ENCODE results near the gene KCNK13. TPM values are rescaled to one million over a fixed set of nuclear protein-coding genes. Genes with fewer than 3 reads are reported as not detected.
"Not testable (repeated sequence)": the region's sequence is repeated elsewhere in the genome, so short reads cannot be mapped to it uniquely, and the experiment has no call there.

KCNK13 gene
- polyA plus RNA-seq, 3 donors from 2014 or later, result 0.09 TPM; not detected in 2

DNA sequence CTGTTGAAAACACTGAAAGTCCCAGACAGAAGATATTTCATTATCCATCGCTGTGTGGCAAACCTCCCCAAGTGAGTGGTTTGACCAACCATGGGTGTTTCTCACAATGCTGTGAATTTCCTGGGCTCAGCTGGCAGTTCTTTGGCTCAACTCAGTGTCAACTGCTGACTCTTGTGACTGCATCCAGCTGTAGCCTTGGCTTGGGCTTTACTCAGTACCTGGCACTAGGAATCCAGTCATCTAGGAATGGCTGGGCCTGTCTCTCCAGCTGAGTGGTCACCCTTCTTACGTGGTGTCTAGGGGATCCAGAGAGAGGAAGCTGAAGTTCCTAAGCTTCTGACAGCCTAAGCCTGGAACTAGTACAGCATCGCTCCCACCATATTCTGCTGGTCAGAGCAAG is 113.8 kb downstream of the KCNK13 start:
- peaks cover 1 to 10% (median 6%) of the 10 kb centered on the region in 3 donors for H3K27me3 Mint-ChIP-seq (ENCODE audit: low read depth in 3 of 3)
- no peaks in the 10 kb centered on the region for H3K36me3 Mint-ChIP-seq
- no peaks in the 10 kb centered on the region for H3K9me3 Mint-ChIP-seq
- H3K4me1 Mint-ChIP-seq, result no peaks in the 10 kb centered on the region
- no peak for DNase-seq
- H3K4me3 Mint-ChIP-seq, result no peak overlapping the region
- H3K27ac Mint-ChIP-seq, result no peak overlapping the region

DNA sequence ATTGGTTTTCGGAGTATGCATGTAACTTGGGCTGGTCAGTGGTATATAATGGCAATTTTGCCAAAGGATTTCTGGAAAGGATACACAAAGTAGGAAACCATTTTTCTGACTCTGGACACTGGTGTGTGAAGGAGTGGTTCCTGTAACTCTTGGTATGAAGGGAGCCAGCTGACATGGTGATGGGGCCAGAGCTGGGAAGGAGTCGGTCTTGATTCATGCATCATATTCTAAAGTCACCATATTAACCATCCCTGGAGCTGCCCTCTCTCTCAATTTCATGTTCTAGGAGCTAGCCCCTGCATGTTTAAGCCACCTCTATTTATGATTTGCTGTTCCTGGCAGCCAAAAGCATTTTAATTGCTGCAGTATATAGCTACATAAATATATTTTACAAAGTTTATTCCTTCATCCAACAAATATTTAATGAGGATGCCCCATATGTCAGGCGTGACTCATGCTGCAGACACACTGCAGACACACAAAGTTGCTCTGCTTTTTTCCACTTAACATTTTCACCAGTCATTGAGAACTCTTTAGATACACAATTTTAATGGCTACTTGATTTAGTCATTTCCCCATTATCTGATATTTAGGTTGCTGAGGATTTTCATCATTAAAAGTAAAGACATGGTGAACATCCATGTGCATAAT is 115.9 kb downstream of the KCNK13 start:
- DNase-seq, result no peak
- no peak overlapping the region for H3K4me3 Mint-ChIP-seq
- no peaks in the 10 kb centered on the region for H3K4me1 Mint-ChIP-seq
- no peaks in the 10 kb centered on the region for H3K9me3 Mint-ChIP-seq
- H3K27ac Mint-ChIP-seq, result no peak overlapping the region
- no peaks in the 10 kb centered on the region for H3K36me3 Mint-ChIP-seq
- peaks cover 1 to 14% (median 4%) of the 10 kb centered on the region in 3 donors for H3K27me3 Mint-ChIP-seq (ENCODE audit: low read depth in 3 of 3)

DNA sequence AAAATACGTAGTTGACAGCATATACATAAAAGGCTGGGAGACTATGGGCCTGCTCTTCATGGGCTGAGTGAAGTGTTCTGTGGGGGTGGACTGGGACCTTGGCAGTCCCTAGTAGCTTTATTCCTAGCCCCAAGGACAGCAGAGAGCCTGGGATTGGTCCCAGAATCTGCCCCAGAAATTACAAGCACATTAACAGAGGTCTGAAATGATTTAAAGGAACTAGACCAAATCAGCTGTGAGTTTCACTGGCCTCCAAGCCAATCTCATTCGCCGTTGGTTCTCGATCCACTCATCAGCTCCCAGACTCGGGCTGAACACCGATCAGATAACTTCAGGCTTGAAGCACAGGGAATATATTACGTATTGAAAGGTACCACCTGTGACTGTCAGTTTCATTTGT is 117.6 kb downstream of the KCNK13 start:
- H3K27ac Mint-ChIP-seq, result no peak overlapping the region
- no peaks in the 10 kb centered on the region for H3K9me3 Mint-ChIP-seq
- H3K27me3 Mint-ChIP-seq (ENCODE audit: low read depth in 3 of 3), result peaks cover 1 to 11% (median 4%) of the 10 kb centered on the region in 3 donors
- H3K36me3 Mint-ChIP-seq, result no peaks in the 10 kb centered on the region
- no peak overlapping the region for H3K4me3 Mint-ChIP-seq
- no peak for DNase-seq
- no peaks in the 10 kb centered on the region for H3K4me1 Mint-ChIP-seq

DNA sequence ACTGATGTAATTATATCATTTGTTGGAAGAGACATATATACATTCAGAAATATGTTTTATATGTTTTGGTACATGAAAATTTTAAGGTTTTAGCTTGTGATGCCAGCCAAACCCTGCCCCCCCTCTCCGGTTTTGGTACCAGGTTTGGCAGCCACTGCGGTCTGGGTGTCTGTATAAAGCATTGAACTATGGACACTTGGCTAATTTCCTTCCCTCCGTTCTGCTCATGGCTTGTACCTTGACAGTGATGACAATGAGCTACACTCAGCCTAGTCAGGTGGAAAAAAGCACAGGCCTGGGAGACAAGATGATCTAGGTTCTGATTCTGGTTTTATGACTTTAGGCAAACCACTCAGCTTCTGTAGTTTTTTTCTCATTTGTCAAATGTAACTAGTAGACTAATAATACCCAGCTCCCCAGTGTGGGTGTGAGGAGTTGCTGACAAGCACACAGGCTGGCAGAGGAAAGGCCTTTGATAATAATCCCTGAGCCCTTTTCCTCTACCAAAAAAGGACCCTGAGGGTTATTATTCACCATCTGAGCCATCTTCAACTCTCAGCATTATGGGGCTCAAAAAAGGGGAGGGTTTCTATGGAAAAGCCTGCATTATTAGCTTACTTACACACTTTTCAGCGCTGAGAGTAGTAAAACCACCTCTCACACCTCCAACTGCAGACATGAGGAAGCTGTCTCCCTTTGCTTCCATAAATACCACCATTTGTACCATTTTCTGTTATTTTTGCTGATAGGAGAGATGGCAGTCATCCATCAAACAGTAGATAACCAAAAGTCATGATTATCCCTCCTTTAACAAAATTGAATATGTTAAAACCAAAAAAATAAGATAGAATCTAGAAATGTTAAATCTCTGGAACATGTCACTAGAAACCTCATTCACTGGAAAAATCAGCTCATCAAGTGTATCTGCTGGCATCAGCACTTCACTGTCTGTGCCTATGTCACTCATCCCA is 118.3 kb downstream of the KCNK13 start:
- H3K4me1 Mint-ChIP-seq, result no peaks in the 10 kb centered on the region

DNA sequence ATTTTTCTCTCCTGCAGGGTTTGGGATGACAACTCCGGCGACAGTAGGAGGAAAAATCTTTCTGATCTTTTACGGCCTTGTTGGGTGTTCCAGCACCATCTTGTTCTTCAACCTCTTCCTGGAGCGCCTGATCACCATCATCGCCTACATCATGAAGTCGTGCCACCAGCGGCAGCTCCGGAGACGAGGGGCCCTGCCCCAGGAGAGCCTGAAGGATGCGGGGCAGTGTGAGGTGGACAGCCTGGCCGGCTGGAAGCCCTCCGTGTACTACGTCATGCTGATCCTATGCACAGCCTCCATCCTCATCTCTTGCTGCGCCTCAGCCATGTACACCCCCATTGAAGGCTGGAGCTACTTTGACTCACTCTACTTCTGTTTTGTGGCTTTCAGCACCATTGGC is 122.3 kb downstream of the KCNK13 start:
- Mint-ChIP-seq H3K27ac (no peak overlapping the region), H3K4me3 (no peak overlapping the region), H3K9me3 (no peaks in the 10 kb centered on the region), H3K4me1 (no peaks in the 10 kb centered on the region), H3K27me3 (ENCODE audit: low read depth in 3 of 3) (peaks cover 0 to 8% (median 1%) of the 10 kb centered on the region in 3 donors), H3K36me3 (no peaks in the 10 kb centered on the region)
- DNase-seq, result no peak

More for the DNA sequence above, 118.3 kb downstream of the KCNK13 start:
- H3K9me3 Mint-ChIP-seq, result no peaks in the 10 kb centered on the region
- DNase-seq, result no peak
- no peak overlapping the region for H3K4me3 Mint-ChIP-seq
- H3K27me3 Mint-ChIP-seq (ENCODE audit: low read depth in 3 of 3), result peaks cover 1 to 11% (median 4%) of the 10 kb centered on the region in 3 donors
- no peaks in the 10 kb centered on the region for H3K36me3 Mint-ChIP-seq
- H3K27ac Mint-ChIP-seq, result no peak overlapping the region

DNA sequence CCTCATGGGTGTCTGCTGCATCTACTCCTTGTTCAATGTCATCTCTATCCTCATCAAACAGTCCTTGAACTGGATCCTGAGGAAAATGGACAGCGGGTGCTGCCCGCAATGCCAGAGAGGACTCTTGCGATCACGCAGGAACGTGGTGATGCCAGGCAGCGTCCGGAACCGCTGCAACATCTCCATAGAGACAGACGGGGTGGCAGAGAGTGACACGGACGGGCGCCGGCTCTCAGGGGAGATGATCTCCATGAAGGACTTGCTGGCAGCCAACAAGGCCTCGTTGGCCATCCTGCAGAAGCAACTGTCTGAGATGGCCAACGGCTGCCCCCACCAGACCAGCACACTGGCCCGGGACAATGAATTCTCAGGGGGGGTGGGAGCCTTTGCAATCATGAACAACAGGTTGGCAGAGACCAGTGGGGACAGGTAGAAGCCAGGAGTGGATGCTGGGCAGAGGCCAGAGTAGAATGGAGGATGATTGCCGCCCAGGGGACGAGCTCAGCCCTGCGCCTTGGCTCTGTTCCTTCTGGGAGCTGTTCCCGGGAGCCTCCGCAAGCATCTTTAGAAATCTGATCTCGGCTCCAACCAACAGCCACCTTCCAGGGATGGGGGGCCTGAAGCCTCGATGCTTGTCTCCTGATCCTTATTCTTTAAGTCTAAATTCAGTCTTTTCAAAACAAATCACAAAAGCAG is 122.9 kb downstream of the KCNK13 start:
- peaks cover 0 to 8% (median 1%) of the 10 kb centered on the region in 3 donors for H3K27me3 Mint-ChIP-seq (ENCODE audit: low read depth in 3 of 3)
- no peaks in the 10 kb centered on the region for H3K36me3 Mint-ChIP-seq
- no peak overlapping the region for H3K4me3 Mint-ChIP-seq
- H3K27ac Mint-ChIP-seq, result no peak overlapping the region
- no peaks in the 10 kb centered on the region for H3K9me3 Mint-ChIP-seq
- no peaks in the 10 kb centered on the region for H3K4me1 Mint-ChIP-seq
- no peak for DNase-seq

DNA sequence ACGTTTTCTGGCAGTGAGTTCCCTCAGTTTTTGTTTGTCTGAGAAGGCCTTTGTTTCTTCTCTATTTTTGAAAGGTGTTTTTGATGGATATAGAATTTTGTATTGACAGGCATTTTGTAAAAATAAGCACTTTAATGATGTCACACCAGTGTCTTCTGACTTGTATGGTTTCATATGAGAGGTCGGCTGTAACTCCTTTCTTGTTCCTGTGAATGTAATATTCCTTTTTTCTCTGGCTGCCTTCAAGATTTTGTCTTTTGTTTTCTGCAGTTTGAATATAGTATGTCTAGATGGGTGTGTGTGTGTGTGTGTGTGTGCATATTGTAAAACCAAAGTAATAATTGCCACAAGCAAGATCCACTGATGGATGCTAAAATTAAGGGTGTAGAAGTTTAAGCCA is 126.8 kb downstream of the KCNK13 start:
- Mint-ChIP-seq H3K36me3 (no peaks in the 10 kb centered on the region), H3K4me3 (no peak overlapping the region), H3K27ac (no peak overlapping the region), H3K27me3 (ENCODE audit: low read depth in 3 of 3) (peaks cover 1 to 4% (median 3%) of the 10 kb centered on the region in 3 donors), H3K9me3 (no peaks in the 10 kb centered on the region), H3K4me1 (no peaks in the 10 kb centered on the region)
- no peak for DNase-seq

DNA sequence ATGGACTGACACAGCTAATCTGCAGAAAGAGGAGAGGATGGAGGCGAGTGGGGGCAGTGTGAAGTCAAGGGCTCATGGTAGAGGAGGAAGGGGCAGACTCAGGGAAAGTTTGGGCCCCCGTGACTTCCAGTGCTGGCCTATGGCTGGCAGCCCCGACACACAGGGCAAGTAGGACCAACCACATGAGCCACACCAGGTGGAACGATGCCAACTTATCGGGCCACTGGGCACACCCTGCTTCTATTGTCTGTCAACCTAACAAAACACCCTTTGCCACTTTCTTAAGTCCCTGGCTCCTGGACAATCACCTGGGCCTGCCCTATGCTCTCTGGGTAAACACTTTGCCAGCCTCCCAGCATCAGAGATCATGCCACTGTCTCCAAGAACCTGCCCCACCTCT is 129.4 kb downstream of the KCNK13 start:
- no peak for DNase-seq
- no peaks in the 10 kb centered on the region for H3K9me3 Mint-ChIP-seq
- H3K36me3 Mint-ChIP-seq, result no peaks in the 10 kb centered on the region
- H3K4me1 Mint-ChIP-seq, result no peaks in the 10 kb centered on the region
- H3K4me3 Mint-ChIP-seq, result no peak overlapping the region
- H3K27me3 Mint-ChIP-seq (ENCODE audit: low read depth in 3 of 3), result peaks cover 1 to 3% (median 2%) of the 10 kb centered on the region in 3 donors
- H3K27ac Mint-ChIP-seq, result no peak overlapping the region

DNA sequence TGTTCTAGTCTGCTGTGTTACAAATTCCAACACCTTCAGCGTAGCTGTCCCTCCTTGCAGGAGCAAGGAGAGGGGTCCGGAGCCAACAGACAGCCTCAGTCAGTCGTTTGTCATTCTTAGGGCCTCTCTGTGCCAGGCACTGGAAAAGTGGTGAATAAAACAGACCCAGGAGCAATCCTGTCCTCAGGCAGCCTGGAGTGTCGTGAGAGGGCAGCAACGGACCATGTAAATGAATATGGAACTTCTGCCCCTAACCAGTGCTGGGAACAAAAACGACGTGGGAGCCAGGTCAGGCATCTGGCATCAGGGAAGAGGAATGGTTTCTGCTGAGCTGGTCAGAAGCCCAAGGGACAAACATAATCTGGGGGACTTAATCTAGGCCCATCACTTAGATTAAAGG is 129.8 kb downstream of the KCNK13 start:
- Mint-ChIP-seq H3K27ac (no peak overlapping the region), H3K4me1 (no peaks in the 10 kb centered on the region), H3K4me3 (no peak overlapping the region), H3K27me3 (ENCODE audit: low read depth in 3 of 3) (peaks cover 1 to 3% (median 2%) of the 10 kb centered on the region in 3 donors), H3K9me3 (no peaks in the 10 kb centered on the region), H3K36me3 (no peaks in the 10 kb centered on the region)
- no peak for DNase-seq

DNA sequence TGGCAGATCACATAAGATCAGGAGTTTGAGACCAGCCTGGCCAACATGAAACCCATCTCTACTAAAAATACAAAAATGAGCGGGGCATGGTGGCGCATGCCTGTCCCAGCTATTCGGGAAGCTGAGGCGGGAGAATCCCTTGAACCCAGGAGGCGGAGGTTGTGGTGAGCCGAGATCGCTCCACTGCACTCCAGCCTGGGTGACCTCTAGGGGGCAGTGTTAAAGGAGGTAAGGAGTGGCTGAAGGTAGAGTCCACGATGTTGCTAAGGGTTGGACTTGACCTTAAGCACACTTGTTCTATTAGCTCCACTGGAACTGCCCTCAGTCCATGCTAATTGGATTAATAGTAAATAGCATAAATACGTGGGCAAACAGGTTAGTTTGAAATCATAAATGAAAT is 132.1 kb downstream of the KCNK13 start:
- Mint-ChIP-seq H3K4me3 (no peak overlapping the region), H3K27ac (no peak overlapping the region), H3K9me3 (no peaks in the 10 kb centered on the region), H3K27me3 (ENCODE audit: low read depth in 3 of 3) (peaks cover 2 to 6% (median 3%) of the 10 kb centered on the region in 3 donors), H3K4me1 (no peaks in the 10 kb centered on the region), H3K36me3 (no peaks in the 10 kb centered on the region)
- no peak for DNase-seq

DNA sequence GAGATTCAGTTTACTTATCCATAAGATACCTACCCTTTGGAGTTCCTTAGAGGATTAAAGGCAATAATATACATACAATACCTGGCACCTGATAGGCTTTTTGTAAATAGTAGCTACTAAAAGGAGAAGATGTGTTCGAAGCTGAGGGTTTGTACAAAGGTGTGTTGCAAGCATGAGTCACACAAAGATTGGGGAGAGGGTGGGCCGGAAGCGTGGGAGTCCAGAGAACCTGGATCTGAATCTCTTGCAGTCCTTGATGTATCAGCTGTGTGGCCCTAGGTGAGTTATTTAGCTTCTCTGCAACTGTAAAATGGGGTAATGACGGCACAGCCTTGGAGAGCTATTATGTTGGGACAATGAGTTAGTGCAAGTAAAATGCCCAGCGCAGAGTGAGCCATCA is 132.9 kb downstream of the KCNK13 start:
- Mint-ChIP-seq H3K36me3 (no peaks in the 10 kb centered on the region), H3K9me3 (no peaks in the 10 kb centered on the region), H3K27me3 (ENCODE audit: low read depth in 3 of 3) (peaks cover 3 to 6% (median 5%) of the 10 kb centered on the region in 3 donors), H3K4me1 (no peaks in the 10 kb centered on the region), H3K27ac (no peak overlapping the region), H3K4me3 (no peak overlapping the region)
- DNase-seq, result no peak

DNA sequence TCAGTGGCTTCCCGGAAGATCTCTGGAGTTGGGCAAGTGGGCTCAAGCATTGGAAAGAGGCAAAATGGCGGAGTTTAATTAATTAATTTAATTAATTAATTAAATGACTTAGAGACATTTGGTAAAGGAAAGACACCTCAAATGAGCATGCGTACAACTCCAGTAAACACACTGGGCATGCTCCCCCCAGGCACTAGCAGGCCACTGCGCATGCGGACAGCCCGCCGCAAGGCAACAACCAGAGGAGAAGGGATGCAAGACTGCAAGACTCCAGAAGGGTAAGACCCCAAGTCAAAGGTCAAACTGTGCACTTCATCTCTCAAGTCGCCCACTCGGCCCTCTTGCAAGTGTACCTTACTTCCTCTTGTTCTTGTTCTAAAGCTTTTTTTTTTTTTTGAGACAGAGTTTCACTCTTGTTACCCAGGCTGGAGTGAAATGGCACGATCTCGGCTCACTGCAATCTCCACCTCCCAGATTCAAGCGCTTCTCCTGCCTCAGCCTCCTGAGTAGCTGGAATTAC is 136.8 kb downstream of the KCNK13 start:
- no peaks in the 10 kb centered on the region for H3K9me3 Mint-ChIP-seq
- H3K27me3 Mint-ChIP-seq (ENCODE audit: low read depth in 3 of 3), result peaks cover 3 to 4% (median 3%) of the 10 kb centered on the region in 3 donors
- no peaks in the 10 kb centered on the region for H3K36me3 Mint-ChIP-seq
- no peak for DNase-seq
- no peak overlapping the region for H3K4me3 Mint-ChIP-seq
- no peaks in the 10 kb centered on the region for H3K4me1 Mint-ChIP-seq
- H3K27ac Mint-ChIP-seq, result no peak overlapping the region

DNA sequence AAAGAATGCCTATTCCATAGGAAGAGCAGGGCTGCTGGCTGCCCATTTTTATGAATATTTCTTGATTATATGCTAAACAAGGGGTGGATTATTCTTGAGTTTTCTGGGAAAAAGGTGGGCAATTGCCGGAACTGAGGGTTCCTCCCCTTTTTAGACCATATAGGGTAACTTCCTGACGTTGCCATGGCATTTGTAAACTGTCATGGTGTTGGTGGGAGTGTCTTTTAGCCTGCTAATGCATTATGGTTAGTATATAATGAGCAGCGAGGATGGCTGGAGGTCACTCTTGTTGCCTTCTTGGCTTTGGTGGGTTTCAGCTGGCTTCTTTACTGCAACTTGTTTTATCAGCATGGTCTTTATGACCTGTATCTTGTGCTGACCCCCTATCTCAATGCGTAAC is 138.8 kb downstream of the KCNK13 start:
- H3K27me3 Mint-ChIP-seq (ENCODE audit: low read depth in 3 of 3); H3K36me3 Mint-ChIP-seq; H3K4me3 Mint-ChIP-seq; H3K9me3 Mint-ChIP-seq; DNase-seq; H3K27ac Mint-ChIP-seq; H3K4me1 Mint-ChIP-seq: not testable (repeated sequence)

DNA sequence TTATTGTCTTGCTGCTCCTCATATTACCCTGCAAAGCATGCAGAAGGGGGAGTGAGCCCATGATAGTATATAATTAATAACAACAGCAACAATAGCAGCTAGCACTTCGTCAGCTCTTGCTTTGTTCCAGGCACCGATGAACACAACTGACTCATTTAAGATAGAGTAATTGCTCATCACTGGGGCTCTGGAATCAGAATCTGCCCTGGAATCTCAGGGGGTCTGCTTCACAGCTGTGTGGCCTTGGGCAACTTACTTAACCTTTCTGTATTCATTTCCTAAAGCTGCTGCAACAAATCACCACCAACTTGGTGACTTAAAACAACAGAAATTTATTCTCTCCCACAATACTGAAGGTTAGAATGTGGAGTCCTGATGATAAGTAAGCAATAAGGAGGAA is 139.6 kb downstream of the KCNK13 start:
- DNase-seq, result no peak
- H3K27ac Mint-ChIP-seq, result no peak overlapping the region
- H3K9me3 Mint-ChIP-seq, result peaks cover 0 to 5% (median 1%) of the 10 kb centered on the region in 6 donors
- no peaks in the 10 kb centered on the region for H3K36me3 Mint-ChIP-seq
- H3K4me3 Mint-ChIP-seq, result no peak overlapping the region
- no peaks in the 10 kb centered on the region for H3K4me1 Mint-ChIP-seq
- peaks cover 3 to 12% (median 5%) of the 10 kb centered on the region in 3 donors for H3K27me3 Mint-ChIP-seq (ENCODE audit: low read depth in 3 of 3)

Data from immature natural killer cell (primary cell).